A172 (cell line): Measurements from ENCODE around the gene RCAN2. TPM values are rescaled to one million over a fixed set of nuclear protein-coding genes. Genes with fewer than 3 reads are reported as not detected.
"Not testable (repeated sequence)": the region's sequence is repeated elsewhere in the genome, so short reads cannot be mapped to it uniquely, and the experiment has no call there.

Experiments used
- DNase-seq: peaks from one replicate; pipeline ENCODE4 v3.0.0-alpha.2; 2015; ENCODE audit warnings: low spot score
- total RNA-seq: library from RNA; depleted of rRNA; stranded (reverse); fragments of >200 nt; shearing (Covaris generic); gene quantifications from 2 replicates; pipeline ENCODE4 v1.2.3, GENCODE V29; 2014

Gene RCAN2
- total RNA-seq, 1 experiment from 2014 or later: not detected

GRCh38 chr6:46338131-46338530 lies 153.1 kb downstream of the RCAN2 start:
- no peak for DNase-seq

- DNase-seq: no peak
Observed at GRCh38 chr6:46334442-46334841, 156.8 kb downstream of the RCAN2 start.

GRCh38 chr6:46333481-46333880 lies 157.8 kb downstream of the RCAN2 start:
- no peak for DNase-seq

GRCh38 chr6:46332448-46332847 lies 158.8 kb downstream of the RCAN2 start:
- not testable (repeated sequence) for DNase-seq

- DNase-seq: no peak
Observed at GRCh38 chr6:46331461-46331860, 159.8 kb downstream of the RCAN2 start.

- DNase-seq: no peak
Observed at GRCh38 chr6:46329568-46329967, 161.7 kb downstream of the RCAN2 start.

- DNase-seq: no peak
Observed at GRCh38 chr6:46327779-46328178, 163.5 kb downstream of the RCAN2 start.

GRCh38 chr6:46325561-46326530 lies 165.4 kb downstream of the RCAN2 start:
- no peak for DNase-seq

GRCh38 chr6:46324706-46325105 lies 166.5 kb downstream of the RCAN2 start:
- DNase-seq: no peak

GRCh38 chr6:46323966-46324622 lies 167.2 kb downstream of the RCAN2 start:
- no peak for DNase-seq

GRCh38 chr6:46323312-46323965 lies 167.8 kb downstream of the RCAN2 start:
- DNase-seq: peak; percentile 48

GRCh38 chr6:46320505-46320904 lies 170.7 kb downstream of the RCAN2 start:
- no peak for DNase-seq

- no peak for DNase-seq
Observed at GRCh38 chr6:46315589-46315988, 175.7 kb downstream of the RCAN2 start.

- no peak for DNase-seq
Observed at GRCh38 chr6:46312654-46313053, 178.6 kb downstream of the RCAN2 start.

- no peak for DNase-seq
Observed at GRCh38 chr6:46310196-46310595, 181.1 kb downstream of the RCAN2 start.

- no peak for DNase-seq
Observed at GRCh38 chr6:46306431-46306830, 184.8 kb downstream of the RCAN2 start.

- DNase-seq: no peak
Observed at GRCh38 chr6:46305833-46306232, 185.4 kb downstream of the RCAN2 start.

GRCh38 chr6:46305236-46305635 lies 186.0 kb downstream of the RCAN2 start:
- no peak for DNase-seq

GRCh38 chr6:46302816-46303215 lies 188.4 kb downstream of the RCAN2 start:
- DNase-seq: no peak

- no peak for DNase-seq
Observed at GRCh38 chr6:46302176-46302575, 189.1 kb downstream of the RCAN2 start.

GRCh38 chr6:46299253-46299652 lies 192.0 kb downstream of the RCAN2 start:
- DNase-seq: no peak

- DNase-seq: no peak
Observed at GRCh38 chr6:46296586-46296985, 194.7 kb downstream of the RCAN2 start.
